HG02885 (cell line): ENCODE measurements around the gene LRP10.

Experiments used
- ATAC-seq: cut with Tn5 transposase; IDR thresholded peaks from one replicate; pipeline ENCODE4 v1.9.1; 2021; ENCODE audit warnings: mild to moderate bottlenecking; ENCODE audit not compliant: unreplicated experiment, poor library complexity

Gene LRP10

DNA sequence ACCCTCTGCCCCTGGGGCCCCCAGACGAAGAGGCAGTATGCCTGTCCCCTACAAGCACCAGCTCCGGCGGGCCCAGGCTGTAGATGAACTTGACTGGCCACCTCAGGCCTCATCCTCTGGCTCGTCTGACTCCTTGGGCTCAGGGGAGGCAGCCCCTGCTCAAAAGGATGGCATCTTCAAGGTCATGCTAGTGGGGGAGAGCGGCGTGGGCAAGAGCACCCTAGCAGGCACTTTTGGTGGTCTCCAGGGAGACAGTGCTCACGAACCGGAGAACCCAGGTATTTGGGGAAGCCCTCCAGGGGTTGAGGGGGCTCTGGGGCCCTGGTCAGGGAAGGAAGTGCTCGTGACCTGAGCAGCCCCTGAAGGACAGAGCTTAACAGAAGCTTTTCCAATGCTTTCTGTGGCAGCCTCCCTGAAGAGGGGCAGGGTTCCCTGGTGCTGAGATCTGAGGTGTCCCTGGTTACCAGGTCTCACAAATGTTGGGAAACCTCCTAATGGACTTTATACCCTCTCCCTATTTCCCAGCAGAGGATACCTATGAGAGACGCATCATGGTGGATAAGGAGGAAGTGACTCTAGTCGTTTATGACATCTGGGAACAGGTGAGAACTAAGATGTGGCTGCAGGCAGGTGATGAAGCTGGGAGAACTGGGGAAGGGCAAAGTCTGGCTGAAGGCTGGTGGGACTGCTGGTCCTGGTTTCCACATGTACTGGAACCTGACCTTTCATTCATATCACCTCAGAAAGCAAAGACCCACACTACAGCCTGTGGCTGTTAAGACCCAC, 13.4 kb downstream of the LRP10 start:
- ATAC-seq, result no peak

DNA sequence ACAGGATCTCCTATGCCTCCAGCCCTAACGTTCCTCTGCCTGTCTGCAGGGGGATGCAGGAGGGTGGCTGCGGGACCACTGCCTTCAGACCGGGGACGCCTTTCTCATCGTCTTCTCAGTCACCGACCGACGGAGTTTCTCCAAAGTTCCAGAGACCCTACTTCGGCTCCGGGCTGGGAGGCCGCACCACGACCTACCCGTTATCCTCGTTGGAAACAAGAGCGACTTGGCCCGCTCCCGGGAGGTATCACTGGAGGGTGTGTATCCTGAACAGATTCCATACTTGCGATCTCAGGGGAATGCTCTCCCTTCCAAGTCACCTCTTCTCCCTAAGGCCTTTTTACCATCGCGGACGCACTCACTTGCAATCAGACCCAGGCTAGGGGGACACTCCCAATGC, 14.4 kb downstream of the LRP10 start:
- ATAC-seq, result no peak

- peak; percentile 63 for ATAC-seq
Measured at GRCh38 chr14:22886500-22887259, 15.1 kb downstream of the LRP10 start.

GRCh38 chr14:22887260-22887989, 15.9 kb downstream of the LRP10 start:
- ATAC-seq, result peak; percentile 21

DNA sequence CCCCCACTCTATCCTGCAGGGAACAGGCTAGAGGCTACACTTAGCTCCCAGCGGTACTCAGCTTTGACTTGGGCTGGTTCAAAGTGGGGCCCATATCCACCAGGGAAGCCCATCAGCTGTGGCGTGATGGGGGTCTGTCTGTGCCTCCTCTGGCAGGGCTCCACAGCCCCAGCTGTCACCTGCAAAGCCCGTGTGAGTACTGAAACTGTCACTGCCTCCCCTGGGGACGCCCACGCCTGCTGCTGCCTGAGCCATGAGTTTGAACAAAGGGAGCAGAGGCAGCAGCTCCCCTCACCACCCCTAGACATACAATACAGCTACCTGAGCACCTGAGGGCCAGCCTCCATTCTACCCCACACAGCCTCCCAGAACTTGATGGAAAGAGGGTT, 16.4 kb downstream of the LRP10 start:
- ATAC-seq, result peak; percentile 60

- ATAC-seq, result no peak
Measured at GRCh38 chr14:22888662-22889061, 17.1 kb downstream of the LRP10 start.

- ATAC-seq, result no peak
Measured at GRCh38 chr14:22890416-22890815, 18.9 kb downstream of the LRP10 start.

DNA sequence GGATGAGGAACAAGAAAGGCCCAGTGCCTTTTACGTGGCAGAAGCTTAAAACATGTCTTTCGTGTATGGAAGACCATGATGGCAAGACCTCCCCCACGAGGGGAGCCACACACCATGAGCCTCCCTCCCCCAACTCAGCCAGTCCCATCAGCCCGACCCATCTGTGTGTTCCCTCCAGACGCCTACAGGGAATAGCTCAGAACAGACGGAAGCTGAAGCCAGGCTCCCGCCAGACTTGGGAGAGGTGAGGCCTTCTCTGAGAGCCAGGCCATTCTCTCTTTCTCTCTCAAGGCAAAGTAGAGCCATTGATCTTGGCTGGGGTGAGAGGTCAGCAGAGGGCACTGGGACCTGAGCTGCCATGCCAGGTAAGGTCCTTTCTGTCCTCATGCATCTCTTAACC, 20.9 kb downstream of the LRP10 start:
- no peak for ATAC-seq

DNA sequence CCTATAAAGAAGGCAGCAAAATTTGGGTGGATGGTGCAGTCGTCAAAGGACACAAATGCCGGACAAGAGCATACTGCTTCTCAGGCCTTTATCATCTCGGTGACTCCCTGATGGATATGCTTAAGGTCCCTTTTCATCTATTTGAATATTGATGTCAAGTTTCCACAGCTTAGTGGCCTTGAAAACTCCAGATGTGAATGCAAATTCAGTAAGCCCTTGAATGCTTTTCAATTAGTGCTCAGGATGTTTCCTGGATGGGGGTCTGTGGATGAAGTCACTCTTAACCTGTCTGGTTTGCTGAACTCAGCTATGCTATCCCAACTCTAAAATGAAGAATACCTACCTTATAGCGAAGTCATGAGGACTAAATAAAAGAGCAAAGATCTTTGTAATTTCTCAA, 22.2 kb downstream of the LRP10 start:
- ATAC-seq, result no peak

GRCh38 chr14:22895402-22895801, 23.9 kb downstream of the LRP10 start:
- ATAC-seq, result no peak

DNA sequence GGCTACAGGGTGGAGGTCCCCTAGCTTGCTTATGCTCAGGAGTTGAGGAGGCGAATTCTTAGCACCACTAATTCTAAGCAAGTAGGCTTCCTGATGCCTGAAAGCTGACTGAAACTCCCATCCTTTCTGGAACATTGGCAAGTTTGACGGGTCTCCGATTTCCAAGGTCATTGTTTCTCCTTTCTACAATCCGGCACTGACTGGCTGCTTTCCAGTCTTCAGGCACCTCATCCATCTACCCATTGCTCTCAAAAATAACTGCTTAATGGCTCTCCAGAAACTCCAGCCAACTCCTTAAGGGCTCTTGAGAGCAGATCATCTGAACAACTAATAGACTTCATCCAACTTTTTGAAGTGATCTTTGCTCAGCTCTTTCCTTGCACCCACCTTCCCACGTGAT, 24.8 kb downstream of the LRP10 start:
- no peak for ATAC-seq

GRCh38 chr14:22896760-22897159, 25.2 kb downstream of the LRP10 start:
- no peak for ATAC-seq

DNA sequence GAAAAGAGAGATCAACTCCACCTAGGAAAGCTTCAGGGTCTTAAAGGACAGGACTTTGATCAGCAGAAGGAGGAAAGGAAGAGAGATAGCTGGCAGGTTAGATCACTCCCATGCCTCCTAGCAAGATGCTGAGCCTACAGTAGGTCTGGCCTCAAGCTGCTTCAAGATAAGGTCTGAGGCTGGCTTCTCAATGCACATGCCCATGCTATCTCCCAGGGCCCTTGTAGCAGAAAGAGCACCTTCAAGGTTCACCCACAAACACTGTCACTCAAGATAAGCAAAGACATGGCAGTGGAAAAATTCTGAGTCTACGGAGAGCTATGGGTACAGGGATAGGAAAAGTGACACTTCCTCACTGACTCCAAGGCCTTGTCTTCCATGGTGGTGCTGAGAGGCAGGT, 25.8 kb downstream of the LRP10 start:
- ATAC-seq, result no peak

GRCh38 chr14:22898302-22899090, 27.0 kb downstream of the LRP10 start:
- ATAC-seq, result no peak

- ATAC-seq, result no peak
Measured at GRCh38 chr14:22900081-22900799, 28.7 kb downstream of the LRP10 start.

- ATAC-seq, result no peak
Measured at GRCh38 chr14:22901799-22902198, 30.3 kb downstream of the LRP10 start.

DNA sequence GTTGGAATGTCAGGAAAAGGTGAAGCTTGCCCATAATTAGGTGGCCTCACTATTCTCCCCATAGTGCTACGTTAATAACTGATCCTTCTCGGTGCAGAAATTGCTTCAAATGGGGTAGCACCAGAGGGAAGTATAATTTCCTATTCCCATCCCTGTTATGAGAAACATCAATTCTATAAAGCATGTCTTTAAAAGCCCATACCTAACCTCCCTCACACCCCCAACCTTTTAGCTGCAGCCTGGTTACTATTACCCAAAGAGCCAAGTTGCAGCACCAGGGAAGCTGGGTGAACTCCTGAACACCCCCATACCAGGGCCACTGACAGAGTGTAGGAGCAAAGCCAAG, 32.2 kb downstream of the LRP10 start:
- ATAC-seq, result no peak

DNA sequence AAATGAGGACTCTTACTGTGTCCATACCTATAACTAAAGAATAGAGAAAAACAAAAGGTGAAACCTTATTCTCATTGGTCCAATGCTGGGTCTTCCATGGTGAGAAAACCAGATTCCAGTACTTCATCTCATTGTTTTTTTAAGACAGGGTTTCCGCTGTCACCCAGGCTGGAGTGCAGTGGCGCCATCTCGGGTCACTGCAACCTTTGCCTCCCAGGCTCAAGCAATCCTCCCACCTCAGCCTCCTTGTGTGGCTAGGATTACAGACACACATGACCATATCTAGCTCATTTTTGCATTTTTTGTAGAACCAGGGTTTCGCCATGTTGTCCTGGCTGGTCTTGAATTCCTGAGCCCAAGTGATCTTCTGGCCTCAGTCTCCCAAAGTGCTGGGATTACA, 34.1 kb downstream of the LRP10 start:
- no peak for ATAC-seq

DNA sequence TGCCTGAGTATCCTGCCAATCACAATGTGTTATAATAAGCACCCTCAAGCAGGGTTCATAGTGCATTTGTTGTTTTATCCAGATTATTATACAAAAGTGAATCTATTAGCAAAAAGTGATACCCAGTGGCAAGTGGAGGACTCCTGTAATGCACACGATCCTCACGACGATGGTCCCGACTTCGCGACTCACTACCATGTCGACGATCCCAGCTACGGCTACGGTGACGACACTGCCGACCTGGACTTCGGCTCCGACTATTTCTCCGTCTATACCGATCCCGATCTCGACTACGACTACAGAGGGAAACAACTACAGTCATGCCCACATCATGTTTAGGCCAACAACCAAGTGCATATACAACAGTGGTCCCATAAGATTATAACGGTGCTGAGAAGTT, 34.5 kb downstream of the LRP10 start:
- ATAC-seq, result no peak

- no peak for ATAC-seq
Measured at GRCh38 chr14:22907429-22907828, 35.9 kb downstream of the LRP10 start.
